SK-N-SH (cell line): ENCODE results near the gene RHEBL1. TPM values are rescaled to one million over a fixed set of nuclear protein-coding genes. Genes with fewer than 3 reads are reported as not detected.

Experiments used
- CTCF ChIA-PET: fragments of 300-600, 350-600 bp; formaldehyde crosslinking; extraction: SDS; loops from one replicate; lab custom pipeline; 2021; lab: Yijun Ruan, JAX
- POLR2A ChIA-PET: fragments of 350-600 bp; sonication (Branson Sonifier 250); formaldehyde crosslinking; extraction: SDS; loops from one replicate; lab custom pipeline; 2020; ENCODE audit warnings: antibody characterized with exemption, inconsistent platforms; lab: Yijun Ruan, JAX
- DNase-seq: peaks from one replicate; pipeline ENCODE4 v3.0.0; 2012
- H2AFZ ChIP-seq: fragments of 200-600 bp; sonication (generic); 2 replicates; pipeline ENCODE4 v1.8.1; 2016; ENCODE audit warnings: antibody characterized with exemption, mild to moderate bottlenecking, low read depth
- H3F3A ChIP-seq: fragments of 200-600 bp; sonication (generic); replicated peaks from 2 replicates; pipeline ENCODE3; 2016; ENCODE audit warnings: antibody characterized with exemption, mild to moderate bottlenecking; ENCODE audit not compliant: insufficient read depth
- H3K27ac ChIP-seq, 2 experiments: fragments of 200-500 bp in 1 of 2; fragments of 200-600 bp in 1 of 2; sonication (Bioruptor generic) in 1 of 2; sonication (generic), shearing (Covaris generic) in 1 of 2; 2 replicates each; pipeline versions ENCODE4 v1.5.1 to v1.6.1; 2014 to 2016; ENCODE audit warnings: low read depth in 2 of 2, inconsistent platforms in 1 of 2, low read length in 1 of 2, mild to moderate bottlenecking in 1 of 2, mixed read lengths in 1 of 2
- H3K27me3 ChIP-seq: fragments of 200-600 bp; sonication (generic), shearing (Covaris generic); 2 replicates; pipeline ENCODE4 v1.6.1; 2016; ENCODE audit warnings: mixed run types; ENCODE audit not compliant: insufficient read depth
- H3K36me3 ChIP-seq, 2 experiments: fragments of 200-500 bp in 1 of 2; fragments of 200-600 bp in 1 of 2; sonication (Bioruptor generic) in 1 of 2; sonication (generic) in 1 of 2; replicated peaks in 1 of 2; 2 replicates each; pipeline versions ENCODE3 to v1.5.1; 2014 to 2016; ENCODE audit warnings: low read length in 1 of 2, mild to moderate bottlenecking in 1 of 2; ENCODE audit not compliant: insufficient read depth in 2 of 2, control insufficient read depth in 1 of 2
- H3K4me1 ChIP-seq, 2 experiments: fragments of 200-500 bp in 1 of 2; fragments of 200-600 bp in 1 of 2; sonication (Bioruptor generic) in 1 of 2; sonication (generic), shearing (Covaris generic) in 1 of 2; 2 replicates each; pipeline versions ENCODE4 v1.5.1 to v1.6.1; 2014 to 2016; ENCODE audit warnings: low read depth in 1 of 2, low read length in 1 of 2, mixed run types in 1 of 2; ENCODE audit not compliant: insufficient read depth in 2 of 2, control insufficient read depth in 1 of 2
- H3K4me2 ChIP-seq: fragments of 200-600 bp; sonication (generic), shearing (Covaris generic); 2 replicates; pipeline ENCODE4 v1.6.1; 2017; ENCODE audit warnings: mixed run types
- H3K4me3 ChIP-seq, 2 experiments: fragments of 200-500 bp in 1 of 2; fragments of 200-600 bp in 1 of 2; sonication (Bioruptor generic) in 1 of 2; sonication (generic), shearing (Covaris generic) in 1 of 2; 2 replicates each; pipeline versions ENCODE4 v1.5.1 to v1.8.1; 2014 to 2016; ENCODE audit warnings: low read depth in 2 of 2, inconsistent platforms in 1 of 2, low read length in 1 of 2, mild to moderate bottlenecking in 1 of 2, mixed read lengths in 1 of 2, moderate library complexity in 1 of 2
- H3K79me2 ChIP-seq: fragments of 200-600 bp; sonication (generic); 2 replicates; pipeline ENCODE4 v1.8.1; 2017; ENCODE audit warnings: mild to moderate bottlenecking; ENCODE audit not compliant: insufficient read depth
- H3K9ac ChIP-seq: fragments of 200-600 bp; sonication (generic); 2 replicates; pipeline ENCODE4 v1.6.1; 2017; ENCODE audit warnings: mixed run types
- H3K9me2 ChIP-seq: fragments of 200-600 bp; sonication (generic); 2 replicates; pipeline ENCODE4 v1.6.1; 2017; ENCODE audit warnings: mixed run types
- H3K9me3 ChIP-seq: fragments of 200-600 bp; sonication (generic); 2 replicates; pipeline ENCODE4 v1.6.1; 2017; ENCODE audit warnings: mixed run types, mild to moderate bottlenecking, moderate library complexity
- H4K20me1 ChIP-seq: fragments of 200-600 bp; sonication (generic); 2 replicates; pipeline ENCODE4 v1.6.1; 2017; ENCODE audit warnings: mild to moderate bottlenecking, mixed run types; ENCODE audit not compliant: insufficient read depth
- CHD2 ChIP-seq: fragments of 150-350 bp; IDR thresholded peaks from 2 replicates; pipeline ENCODE4 v1.6.1; 2018; ENCODE audit warnings: low read length; ENCODE audit not compliant: partially characterized antibody
- CTCF ChIP-seq: fragments of 200-600 bp; sonication (generic); IDR thresholded peaks from 2 replicates; pipeline ENCODE4 v1.6.1; 2017; ENCODE audit warnings: antibody characterized with exemption, mild to moderate bottlenecking, moderate library complexity
- ELF1 ChIP-seq: IDR thresholded peaks from 2 replicates; pipeline ENCODE4 v1.4.0; 2012
- EP300 ChIP-seq, 2 experiments: IDR thresholded peaks; 2 replicates each; pipeline versions ENCODE4 v1.4.0 to v1.6.1; 2012; ENCODE audit warnings: borderline replicate concordance in 1 of 2, low read depth in 1 of 2, low read length in 1 of 2
- FOSL2 ChIP-seq: IDR thresholded peaks from 2 replicates; pipeline ENCODE4 v1.4.0; 2012; ENCODE audit warnings: low read depth, mild to moderate bottlenecking, moderate library complexity, borderline replicate concordance
- GABPA ChIP-seq: IDR thresholded peaks from 2 replicates; pipeline ENCODE4 v1.4.0; 2012; ENCODE audit warnings: low read depth, mild to moderate bottlenecking
- IRF3 ChIP-seq: fragments of 150-350 bp; IDR thresholded peaks from 2 replicates; pipeline ENCODE4 v1.6.1; 2016; ENCODE audit warnings: mild to moderate bottlenecking, low read depth, low read length
- JUND ChIP-seq: IDR thresholded peaks from 2 replicates; pipeline ENCODE4 v1.4.0; 2012
- MEF2A ChIP-seq: IDR thresholded peaks from 2 replicates; pipeline ENCODE4 v1.4.0; 2012; ENCODE audit warnings: low read depth, borderline replicate concordance
- MXI1 ChIP-seq: IDR thresholded peaks from 2 replicates; pipeline ENCODE4 v1.6.1; 2012; ENCODE audit warnings: mild to moderate bottlenecking, low read depth, low read length, improper control_type of control experiment
- NFIC ChIP-seq: IDR thresholded peaks from 2 replicates; pipeline ENCODE4 v1.4.0; 2012; ENCODE audit warnings: borderline replicate concordance
- NRF1 ChIP-seq: IDR thresholded peaks from 2 replicates; pipeline ENCODE4 v1.6.1; 2012; ENCODE audit warnings: low read depth, mild to moderate bottlenecking, low read length
- PBX3 ChIP-seq: IDR thresholded peaks from 2 replicates; pipeline ENCODE4; 2012
- POLR2AphosphoS5 ChIP-seq: IDR thresholded peaks from 2 replicates; pipeline ENCODE4 v1.6.1; 2012; ENCODE audit warnings: low read depth, low read length
- RFX5 ChIP-seq: IDR thresholded peaks from 2 replicates; pipeline ENCODE4 v1.6.1; 2012; ENCODE audit warnings: mild to moderate bottlenecking, improper control_type of control experiment, low read length
- SMC3 ChIP-seq: IDR thresholded peaks from 2 replicates; pipeline ENCODE4 v1.6.1; 2012; ENCODE audit warnings: low read depth, low read length, improper control_type of control experiment
- TAF1 ChIP-seq: IDR thresholded peaks from 2 replicates; pipeline ENCODE4 v1.6.1; 2012; ENCODE audit warnings: low read depth, mild to moderate bottlenecking, low read length, moderate library complexity, borderline replicate concordance
- YY1 ChIP-seq: IDR thresholded peaks from 2 replicates; pipeline ENCODE4 v1.4.0; 2012; ENCODE audit warnings: low read depth, mild to moderate bottlenecking
- WGBS: methylation state at CpG from one replicate; pipeline ENCODE4 v1.1.6; 2017; ENCODE audit warnings: low lambda C conversion rate; 5-methylcytosine and 5-hydroxymethylcytosine counted together
- polyA plus RNA-seq, 3 experiments: library from polyadenylated mRNA; depleted of rRNA; stranded (reverse); fragments of >200 nt; gene quantifications; 2 replicates each; pipeline ENCODE4 v1.2.3, GENCODE V29; 2012

Gene RHEBL1
- polyA plus RNA-seq, 1 of the 3 experiments (the other 2 are of a cell fraction), result 2.2 TPM

- no peak overlapping the region for H2AFZ ChIP-seq
- CTCF ChIA-PET, result interaction anchor here (1.0 to 25.0 kb wide), 9 partner anchors 7 to 226 kb away, joined by 3 to 315 read pairs (median 10); partner anchors contain the start of genes DHH, RHEBL1 and TUBA1B
- no peak for TF ChIP-seq MXI1
- TF ChIP-seq NFIC, result no peak
- no peak for TF ChIP-seq CTCF
Measured at GRCh38 chr12:49105504-49106084, 35.8 kb upstream of the RHEBL1 start.

GRCh38 chr12:49104822-49105221 lies 35.0 kb upstream of the RHEBL1 start:
- H3K9ac ChIP-seq, result no peak overlapping the region
- TF ChIP-seq JUND (no peak), NRF1 (no peak), GABPA (no peak), POLR2AphosphoS5 (no peak), CHD2 (no peak), ELF1 (no peak), PBX3 (no peak), NFIC (no peak), TAF1 (no peak), FOSL2 (no peak), IRF3 (no peak), EP300 (IDR thresholded peaks at IDR 0.05; ENCODE audit: borderline replicate concordance in 1 of 2, low read depth in 1 of 2, low read length in 1 of 2) (no peak), YY1 (no peak), MEF2A (no peak), SMC3 (no peak), RFX5 (no peak)
- TF ChIP-seq, all 33 proteins: peak for 0
- Histone ChIP-seq H4K20me1 (peaks cover 43% of the 10 kb centered on the region; the same call in 1 of the 2 replicates), H3K36me3 (peaks cover 32 to 65% of the 10 kb centered on the region in 2 experiments), H3K79me2 (peaks cover 36% of the 10 kb centered on the region), H3K9me2 (no peaks in the 10 kb centered on the region), H3K4me1 (peaks cover 0 to 12% of the 10 kb centered on the region in 2 experiments; a peak in 1 of 4 replicates), H3K9me3 (no peaks in the 10 kb centered on the region), H3K27ac (no peak overlapping the region), H3K4me3 (no peak overlapping the region), H3F3A (no peaks in the 10 kb centered on the region), H3K27me3 (no peaks in the 10 kb centered on the region), H2AFZ (no peak overlapping the region), H3K4me2 (no peak overlapping the region)
- ChIA-PET POLR2A (interaction anchor here (0.7 to 2.0 kb wide), 2 partner anchors 11 to 25 kb away, joined by 5 to 9 read pairs; partner anchors contain the start of gene DHH), CTCF (interaction anchor here (0.7 to 25.0 kb wide), 9 partner anchors 6 to 36 kb away, joined by 3 to 315 read pairs (median 10); partner anchors contain the start of genes DHH, RHEBL1 and TUBA1B)
- no peak for DNase-seq
- whole genome bisulfite sequencing, result 57% methylated on average over 1 of the region's 3 CpGs

More at GRCh38 chr12:49105504-49106084, 35.8 kb upstream of the RHEBL1 start:
- 79% methylated on average over 8 of the region's 9 CpGs for WGBS
- H3K4me2 ChIP-seq, result no peak overlapping the region
- peaks cover 29 to 58% of the 10 kb centered on the region in 2 experiments for H3K36me3 ChIP-seq
- H3K9me2 ChIP-seq, result no peaks in the 10 kb centered on the region
- no peak overlapping the region for H3K27ac ChIP-seq
- peaks cover 42% of the 10 kb centered on the region for H3K79me2 ChIP-seq
- H3K9ac ChIP-seq, result no peak overlapping the region
- H3K4me1 ChIP-seq, result peaks cover 0 to 12% of the 10 kb centered on the region in 2 experiments; a peak in 1 of 4 replicates
- no peaks in the 10 kb centered on the region for H3F3A ChIP-seq
- no peaks in the 10 kb centered on the region for H3K9me3 ChIP-seq
- H3K27me3 ChIP-seq, result no peaks in the 10 kb centered on the region
- POLR2A ChIA-PET, result interaction anchor here (0.9 to 2.0 kb wide), 2 partner anchors 11 to 14 kb away, joined by 3 to 9 read pairs; partner anchors contain the start of gene DHH
- peaks cover 43% of the 10 kb centered on the region; the same call in 1 of the 2 replicates for H4K20me1 ChIP-seq
- H3K4me3 ChIP-seq, result no peak overlapping the region
- no peak for DNase-seq
